ENCODE data around the gene CLEC7A.

The CLEC7A gene

DNA sequence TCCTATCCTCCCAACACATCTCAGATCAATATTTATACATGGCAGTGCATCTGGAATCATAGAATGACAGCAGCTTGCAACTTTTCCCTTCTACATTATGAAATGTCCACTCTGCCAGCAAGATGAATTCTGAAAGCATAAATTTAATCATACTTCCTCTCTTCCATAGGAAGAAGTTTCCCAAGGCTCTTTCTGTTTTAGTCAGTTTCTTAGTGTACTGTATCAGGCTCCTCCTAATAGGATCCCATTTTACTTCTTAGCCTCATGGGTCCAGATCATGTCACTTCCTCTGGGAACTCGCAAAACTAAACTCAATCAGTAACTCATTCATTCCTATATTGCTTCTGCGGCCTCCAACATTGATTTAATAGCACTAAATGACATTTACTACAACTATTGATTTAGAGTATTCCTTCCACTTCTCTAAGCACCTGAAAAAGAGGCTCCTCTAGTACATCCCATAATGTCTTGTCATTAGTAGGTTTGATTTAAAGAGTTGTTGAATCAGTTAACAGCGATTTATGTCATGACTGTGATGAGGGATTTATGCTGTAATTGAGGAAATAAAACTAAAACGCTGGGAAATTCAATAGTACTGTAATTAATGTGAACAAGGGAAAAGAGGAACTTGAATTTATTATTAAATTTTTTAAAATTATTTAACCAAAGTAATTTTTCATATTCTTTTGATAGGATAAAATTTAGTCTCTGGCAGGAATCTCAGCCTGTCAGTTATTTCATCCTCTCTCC is 35.2 kb downstream of the CLEC7A start:
- DNase-seq (ENCODE audit: low read depth in 2 of 2): no peak

DNA sequence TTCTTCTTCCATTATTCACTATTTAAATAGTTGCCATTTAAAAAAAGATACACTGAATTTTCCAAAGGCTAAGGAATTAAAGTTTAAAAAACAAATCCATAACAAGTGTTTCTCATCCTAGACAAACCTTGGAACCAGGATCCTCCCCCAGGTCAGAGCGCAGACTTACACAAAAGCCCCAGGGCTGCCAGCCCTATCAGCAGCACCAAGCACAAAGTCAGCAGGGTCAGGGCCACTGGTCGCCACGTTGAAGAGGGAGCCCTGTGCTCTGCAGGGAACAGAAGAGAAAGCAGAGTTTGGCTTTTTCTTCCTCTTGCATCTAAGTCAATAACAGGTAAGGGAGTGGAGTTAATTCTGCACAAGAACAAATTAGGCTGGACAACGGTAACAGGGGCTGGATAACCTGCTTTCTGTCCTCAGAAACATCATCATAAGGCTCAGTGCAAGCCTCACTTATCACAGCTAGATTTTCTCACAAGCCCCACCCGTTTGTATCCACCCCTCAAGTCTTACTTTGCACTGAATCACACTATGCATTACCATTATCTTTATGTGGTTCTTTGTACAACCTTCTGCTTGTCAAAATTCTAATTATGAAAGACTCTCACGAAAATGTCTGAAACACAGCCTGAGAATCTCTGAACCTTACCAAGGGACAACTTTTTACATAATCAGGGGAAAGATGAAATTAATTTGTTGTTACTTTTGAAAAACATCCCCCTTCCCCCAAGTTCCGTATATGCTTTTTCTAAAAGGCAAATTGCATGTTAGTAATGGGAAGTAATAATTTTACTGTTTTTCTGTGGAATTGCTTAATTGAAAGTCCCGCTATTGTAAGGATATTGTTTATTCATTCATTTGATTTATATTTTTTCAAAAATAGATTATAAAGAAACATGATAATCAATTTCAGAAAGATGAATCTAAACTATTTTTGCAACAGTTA is 40.8 kb downstream of the CLEC7A start:
- no peak for DNase-seq (ENCODE audit: low read depth in 2 of 2)

DNA sequence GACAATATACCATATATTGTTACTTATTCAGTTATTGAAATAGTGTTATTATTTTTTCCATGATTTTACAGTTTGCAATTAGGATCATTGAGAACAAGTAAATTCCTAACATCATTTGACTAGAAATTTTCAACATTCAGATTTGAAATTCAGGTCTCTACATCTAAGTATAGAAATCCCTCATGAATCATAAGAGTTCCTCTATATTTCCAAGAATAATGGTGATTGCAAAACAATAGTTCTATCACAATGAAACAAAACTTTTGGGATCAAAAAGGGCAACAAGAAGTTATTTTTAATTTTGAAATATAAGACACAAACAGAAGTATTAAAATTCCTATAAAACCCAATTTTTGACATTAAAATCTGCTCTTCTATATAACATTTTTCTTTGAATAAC is 42.0 kb downstream of the CLEC7A start:
- DNase-seq (ENCODE audit: low read depth in 2 of 2): no peak

DNA sequence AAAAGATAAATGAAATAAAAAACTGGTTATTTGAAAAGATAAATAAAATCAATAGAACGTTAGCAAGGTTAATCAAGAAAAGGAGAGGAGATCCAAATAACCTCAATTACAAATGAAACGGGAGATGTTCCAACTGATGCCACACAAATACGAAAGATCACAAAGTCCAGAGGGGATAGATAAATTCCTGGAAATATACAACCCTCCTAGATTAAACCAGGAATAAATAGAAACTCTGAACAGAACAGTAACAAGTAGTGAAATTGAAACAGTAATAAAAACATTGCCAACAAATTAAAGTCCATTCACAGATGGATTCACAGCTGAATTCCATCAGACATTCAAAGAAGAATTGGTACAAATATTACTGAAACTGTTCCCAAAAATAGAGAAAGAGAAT is 43.6 kb downstream of the CLEC7A start:
- no peak for DNase-seq (ENCODE audit: low read depth in 2 of 2)

DNA sequence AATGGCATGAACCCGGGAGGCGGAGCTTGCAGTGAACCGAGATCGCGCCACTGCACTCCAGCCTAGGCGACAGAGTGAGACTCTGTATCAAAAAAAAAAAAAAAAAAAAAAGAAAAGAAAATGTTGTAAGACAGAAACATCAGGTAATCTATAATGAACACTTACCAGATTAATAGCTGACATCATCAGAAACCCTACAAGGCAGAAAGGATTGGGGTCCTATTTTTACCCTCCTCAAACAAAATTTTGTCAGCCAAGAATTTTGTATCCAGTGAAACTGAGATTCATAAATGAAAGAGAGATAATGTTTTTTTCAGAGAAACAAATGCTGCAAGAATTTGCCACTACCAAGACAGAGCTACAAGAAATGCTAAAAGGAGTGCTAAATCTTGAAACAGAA is 45.3 kb downstream of the CLEC7A start:
- DNase-seq (ENCODE audit: low read depth in 2 of 2): no peak

DNA sequence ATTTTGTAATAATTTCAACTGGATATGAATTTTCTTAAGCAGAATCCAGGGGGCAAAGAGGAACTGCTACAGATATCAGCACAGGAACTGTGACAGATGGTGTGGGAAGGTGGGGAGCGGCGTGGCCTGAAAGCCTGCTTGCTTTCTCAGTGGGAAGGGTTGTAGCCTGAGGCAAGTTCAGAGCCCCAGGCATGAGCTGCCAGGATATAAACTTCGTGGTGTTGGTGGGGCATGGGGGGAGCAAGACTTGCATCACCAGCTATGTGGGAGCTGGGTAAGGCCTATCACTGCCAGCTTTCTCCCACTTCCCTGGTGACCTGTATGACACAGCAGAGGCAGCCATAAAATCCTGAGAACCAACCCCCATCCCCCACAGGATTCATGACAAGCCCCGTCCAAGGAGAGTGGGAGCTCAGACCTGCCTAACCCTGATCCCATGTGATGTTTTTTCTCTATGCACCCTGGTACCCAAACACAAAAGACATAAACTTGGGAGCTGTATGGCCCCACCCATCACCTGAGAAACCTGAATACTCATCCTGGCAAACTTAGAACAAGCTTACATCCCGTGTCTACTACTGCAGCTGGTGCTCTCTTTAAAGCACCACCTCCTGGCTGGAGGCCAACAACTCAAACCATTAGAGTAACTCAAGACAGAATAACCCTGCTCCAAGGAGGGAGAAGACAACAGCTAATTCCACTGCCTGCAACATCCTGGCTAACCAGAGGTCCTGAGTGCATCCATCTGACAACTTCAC is 47.7 kb downstream of the CLEC7A start:
- DNase-seq (ENCODE audit: low read depth in 2 of 2): no peak

DNA sequence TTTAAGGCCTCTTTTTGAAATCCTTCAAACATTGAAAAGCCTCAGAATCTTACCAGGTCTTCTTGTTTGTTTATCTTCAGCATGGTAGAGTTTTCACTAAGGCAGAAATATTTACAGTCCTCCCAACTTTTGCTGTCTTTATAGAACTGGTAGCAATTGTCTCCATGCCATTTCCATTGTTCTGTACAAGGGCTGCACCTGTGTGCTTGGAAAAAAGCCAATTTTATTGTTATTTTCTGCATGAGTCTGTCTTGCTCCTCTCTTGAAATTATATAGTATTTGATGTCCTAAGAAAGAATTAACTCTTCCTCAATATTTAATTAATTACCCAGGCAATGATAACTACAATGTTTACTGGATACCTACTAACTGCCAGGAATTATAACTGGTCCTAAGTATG is 54.5 kb downstream of the CLEC7A start:
- no peak for DNase-seq (ENCODE audit: low read depth in 2 of 2)

DNA sequence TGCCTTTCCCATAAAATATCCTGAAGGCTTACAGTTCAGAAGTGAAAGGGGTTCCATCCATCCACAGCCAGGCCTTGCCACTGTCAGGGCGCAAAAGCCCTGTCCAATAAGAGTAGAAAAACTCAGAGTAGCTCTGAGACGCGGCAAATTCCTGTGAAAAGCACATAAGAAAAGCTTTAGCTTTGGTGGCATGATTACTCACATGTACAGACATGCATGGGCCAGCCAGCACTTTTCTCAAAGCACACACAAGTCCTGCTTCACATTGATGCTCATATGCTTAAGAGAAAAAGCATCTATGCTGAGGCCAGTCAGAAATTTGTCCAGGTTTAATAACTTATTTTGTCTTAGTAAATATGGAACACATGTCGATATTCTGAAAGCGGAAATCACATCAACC is 56.7 kb downstream of the CLEC7A start:
- DNase-seq (ENCODE audit: low read depth in 2 of 2): no peak

DNA sequence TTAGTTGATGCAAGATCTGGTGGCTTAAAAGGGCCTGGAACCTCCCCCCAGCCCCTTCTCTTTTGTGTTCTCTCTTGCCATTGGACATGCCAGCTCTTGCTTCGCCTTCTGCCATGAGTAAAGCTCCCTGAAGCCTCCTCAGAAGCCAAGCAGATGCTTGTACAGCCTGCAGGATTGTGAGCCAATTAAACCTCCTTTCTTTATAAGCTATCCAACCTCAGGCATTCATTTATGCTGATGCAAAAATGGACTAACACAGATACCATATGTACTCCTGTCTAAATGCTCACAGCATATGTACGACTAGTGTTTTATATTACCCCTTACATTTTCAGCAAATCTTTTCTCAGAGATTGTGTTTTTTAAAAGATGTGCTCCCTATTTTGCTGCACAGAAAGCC is 57.9 kb downstream of the CLEC7A start:
- DNase-seq (ENCODE audit: low read depth in 2 of 2): no peak

DNA sequence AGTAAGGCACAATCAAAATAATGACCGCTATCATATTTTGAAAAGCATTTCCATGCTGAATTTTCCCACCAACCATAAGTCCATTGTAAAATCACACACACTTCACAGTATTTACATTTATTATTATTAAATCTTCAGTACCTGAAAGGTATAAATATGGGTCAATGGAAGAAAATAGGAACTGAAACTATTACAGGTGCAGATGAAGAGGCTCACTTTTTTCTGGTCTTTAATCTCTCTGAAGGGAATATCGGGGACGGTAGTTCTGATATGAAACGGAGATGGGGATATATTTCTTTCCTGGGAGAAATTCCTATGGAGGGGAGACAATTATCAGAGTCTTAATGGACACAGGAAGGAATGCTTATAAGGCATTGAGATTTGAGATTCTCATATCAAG is 59.6 kb downstream of the CLEC7A start:
- DNase-seq (ENCODE audit: low read depth in 2 of 2): no peak

DNA sequence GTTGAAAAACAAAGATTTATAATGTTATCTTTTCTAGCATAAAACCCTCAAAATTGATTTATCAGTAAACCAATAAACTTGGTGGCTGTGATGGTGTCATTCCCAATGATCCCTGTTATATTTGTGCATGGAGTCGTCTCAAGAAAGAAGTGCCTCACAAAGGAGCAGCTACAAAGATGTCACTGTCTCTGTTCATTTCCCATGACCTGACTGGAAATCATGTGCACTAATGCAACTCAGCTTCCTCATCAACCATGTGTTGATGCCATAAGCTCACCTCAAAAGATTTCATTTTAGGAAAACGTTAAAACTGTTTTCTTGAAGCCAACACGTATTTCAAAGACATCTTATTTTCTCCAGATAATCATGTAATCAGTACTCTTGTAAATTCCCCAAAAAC is 60.0 kb downstream of the CLEC7A start:
- DNase-seq (ENCODE audit: low read depth in 2 of 2): no peak

DNA sequence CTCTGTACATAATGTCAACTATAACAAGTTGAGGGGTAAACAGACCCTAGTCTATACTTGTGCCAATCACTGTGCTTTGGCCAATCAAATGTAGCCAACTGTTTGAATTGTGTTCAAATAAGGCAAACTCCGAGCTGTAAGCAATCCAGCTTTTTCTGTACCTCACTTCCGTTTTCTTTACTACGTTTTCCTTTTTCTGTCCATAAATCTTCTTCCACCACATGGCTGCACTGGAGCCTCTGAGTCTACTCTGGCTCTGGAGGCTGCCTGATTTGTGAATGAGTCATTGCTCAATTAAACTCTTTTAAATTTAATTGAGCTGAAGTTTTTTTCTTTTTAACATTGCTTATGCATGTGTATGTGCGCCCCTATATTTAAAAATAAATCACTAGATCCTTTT is 60.9 kb downstream of the CLEC7A start:
- no peak for DNase-seq (ENCODE audit: low read depth in 2 of 2)

DNA sequence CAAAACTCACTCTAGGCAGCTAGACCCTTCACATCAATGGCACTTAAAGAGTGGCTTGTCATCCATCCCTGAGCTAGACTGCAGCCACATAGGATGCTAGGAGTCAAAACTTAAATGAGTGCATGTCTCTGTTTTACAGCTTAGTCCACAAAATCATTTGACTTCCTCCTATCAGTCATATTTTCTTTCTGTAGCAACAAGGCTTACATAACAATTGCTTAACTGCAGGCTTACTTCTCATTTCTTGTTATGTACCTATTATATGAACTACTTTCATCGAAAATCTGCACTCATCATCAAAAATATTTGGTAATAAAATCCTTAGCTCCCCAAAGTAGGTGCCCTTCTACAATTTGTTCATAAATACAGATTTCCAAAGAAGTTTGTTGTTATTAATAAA is 61.4 kb downstream of the CLEC7A start:
- DNase-seq (ENCODE audit: low read depth in 2 of 2): no peak

DNA sequence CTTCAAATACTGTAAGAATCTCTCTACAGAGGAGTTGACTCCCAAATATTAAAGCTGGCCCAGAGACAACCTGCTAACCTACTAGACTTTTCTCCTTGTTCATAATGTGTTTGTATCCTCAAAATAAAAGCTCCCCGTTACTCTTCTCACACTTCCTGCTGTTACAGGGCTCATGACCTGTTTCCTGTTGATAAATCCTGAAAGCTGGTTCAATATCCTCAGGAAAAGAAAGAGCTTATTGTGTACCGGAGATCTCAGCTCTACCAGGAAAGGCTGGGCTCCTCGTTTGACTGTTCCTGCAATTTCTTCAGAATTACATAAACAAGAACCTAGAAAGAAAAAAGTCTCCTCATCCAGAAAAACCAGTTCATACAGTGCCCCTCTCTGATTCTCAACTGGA is 62.1 kb downstream of the CLEC7A start:
- no peak for DNase-seq (ENCODE audit: low read depth in 2 of 2)

DNA sequence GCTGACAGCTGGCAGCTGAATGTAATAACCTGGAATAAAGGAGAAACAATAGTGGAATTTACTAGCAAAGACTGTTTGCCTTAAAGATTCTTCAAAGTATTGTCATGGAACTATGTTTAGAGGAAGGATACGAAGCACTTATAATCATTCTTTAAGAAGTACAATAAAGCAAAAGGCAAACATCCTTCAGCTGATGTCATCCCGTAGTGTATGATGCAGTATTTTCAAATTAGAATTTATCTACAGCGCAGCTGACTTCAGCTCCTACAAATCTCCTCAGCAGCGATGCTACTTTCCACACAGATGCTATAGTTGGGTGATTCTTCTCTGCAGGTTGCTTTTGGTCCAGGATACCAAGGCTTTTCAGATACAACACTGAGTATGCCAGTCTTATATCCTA is 62.7 kb downstream of the CLEC7A start:
- DNase-seq (ENCODE audit: low read depth in 2 of 2): no peak

Data from stimulated activated CD4-positive, alpha-beta T cell treated with anti-CD3 and anti-CD28 coated beads, Interleukin-12 subunit alpha, Interleukin-12 subunit beta, amount 100 ng/mL, for 24 hours (primary cell).